HG03064 (cell line): ENCODE measurements around the gene MCC.

Experiments
- ATAC-seq: cut with Tn5 transposase; IDR thresholded peaks from one replicate; pipeline ENCODE4 v1.9.1; 2021; ENCODE audit warnings: low read depth; ENCODE audit not compliant: unreplicated experiment

The MCC gene

DNA sequence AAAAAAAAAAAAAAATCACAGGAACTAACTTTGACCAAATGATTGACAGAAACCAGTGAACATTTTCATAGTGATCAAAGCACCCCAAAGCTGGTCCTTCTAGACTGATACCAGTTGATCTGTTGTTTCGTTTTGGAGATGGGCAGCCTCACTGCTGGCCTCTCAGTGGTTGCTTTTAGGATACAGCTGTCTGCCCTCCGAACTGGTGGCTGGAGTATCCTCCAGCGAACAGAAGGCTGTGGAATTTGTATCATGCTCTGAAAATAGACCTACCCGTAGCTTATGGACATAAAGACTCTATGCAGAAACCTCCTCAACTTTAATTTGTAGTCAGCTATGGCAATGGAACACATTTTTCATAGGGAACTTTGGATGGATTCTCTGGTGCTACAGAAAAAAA, 462.7 kb downstream of the MCC start:
- no peak for ATAC-seq

DNA sequence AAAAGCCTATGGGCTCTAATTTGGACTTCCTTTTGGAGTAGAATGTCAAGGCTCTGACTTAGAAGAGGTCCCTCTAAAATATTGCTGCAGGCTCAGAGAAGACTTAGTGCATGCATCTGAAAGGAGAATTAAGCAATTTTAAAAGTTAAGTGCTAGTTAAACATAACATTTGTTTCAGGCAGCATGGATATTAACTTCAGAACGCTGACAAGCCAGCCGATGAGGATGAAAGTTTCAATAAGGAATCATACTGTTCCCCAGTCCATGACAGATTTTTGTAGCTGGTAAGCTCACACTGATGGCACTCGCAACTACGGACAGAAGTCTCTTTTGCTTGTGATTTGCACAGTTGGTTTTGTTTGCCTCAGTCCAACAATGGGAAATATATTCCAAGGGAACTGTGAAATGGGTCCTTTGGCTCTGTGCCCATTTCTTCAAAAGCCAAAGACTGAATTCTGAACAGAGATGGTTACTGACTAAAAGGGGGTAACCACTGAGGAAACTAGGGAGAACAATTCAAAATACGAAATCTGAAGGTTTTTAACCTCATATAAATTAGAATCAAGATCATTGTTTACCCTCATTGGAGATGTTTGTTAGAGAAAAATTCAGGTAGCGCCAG, 464.1 kb downstream of the MCC start:
- no peak for ATAC-seq

GRCh38 chr5:113022661-113023060, 465.6 kb downstream of the MCC start:
- peak; percentile 60 for ATAC-seq

GRCh38 chr5:113020461-113021273, 467.6 kb downstream of the MCC start:
- no peak for ATAC-seq

- ATAC-seq = no peak
Observed at GRCh38 chr5:113017881-113018635, 470.2 kb downstream of the MCC start.

DNA sequence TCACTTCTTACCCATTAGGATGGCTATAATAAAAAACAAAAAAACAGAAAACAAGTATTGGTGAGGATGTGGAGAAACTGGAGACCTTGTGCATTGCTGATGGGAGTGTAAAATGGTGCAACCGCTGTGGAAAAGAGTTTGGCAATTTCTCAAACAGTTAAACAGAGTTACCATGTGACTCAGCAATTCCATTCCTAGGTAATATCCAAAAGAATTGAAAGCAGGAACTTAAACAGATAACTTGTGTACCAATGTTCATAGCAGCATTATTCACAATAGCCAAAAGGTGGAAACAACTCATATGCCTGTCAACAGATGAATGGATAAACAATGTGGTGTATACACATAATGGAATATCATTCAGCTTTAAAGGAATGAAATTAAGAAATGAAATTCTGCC, 482.8 kb downstream of the MCC start:
- ATAC-seq = no peak

DNA sequence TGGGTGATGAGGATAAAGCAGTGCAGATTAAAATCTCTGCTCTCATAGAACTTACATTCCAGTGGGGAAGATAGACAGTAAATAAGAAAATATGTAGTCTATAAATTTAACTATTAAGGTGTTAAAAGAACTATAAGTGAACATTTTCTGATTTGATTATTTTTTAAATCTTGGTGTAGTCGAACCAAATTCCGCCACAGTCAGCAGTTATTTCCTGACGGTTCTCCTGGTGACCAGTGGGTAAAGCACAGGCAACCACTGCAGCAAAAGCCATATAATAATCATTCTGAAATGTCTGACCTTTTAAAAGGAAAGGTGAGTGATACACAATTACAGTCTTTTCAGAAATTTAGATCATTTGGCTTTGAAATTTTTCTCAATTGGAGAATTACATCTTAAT, 484.5 kb downstream of the MCC start:
- no peak for ATAC-seq

DNA sequence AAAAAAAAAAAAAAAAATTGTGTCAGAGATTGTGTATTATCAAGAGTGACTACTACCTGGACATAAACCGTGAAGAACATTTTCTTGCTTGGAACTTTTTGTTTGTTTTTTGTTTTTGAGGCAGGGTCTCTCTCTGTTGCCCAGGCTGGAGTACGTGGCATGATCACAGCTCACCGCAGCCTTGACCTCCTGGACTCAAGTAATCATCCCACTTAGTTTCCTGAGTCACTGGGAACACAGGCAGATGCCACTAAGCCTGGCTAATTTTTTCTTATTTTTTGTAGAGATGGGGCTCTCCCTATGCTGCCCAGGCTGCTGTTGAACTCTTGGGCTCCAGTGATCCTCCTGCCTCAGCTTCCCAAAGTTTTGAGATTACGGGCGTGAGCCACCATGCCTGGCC, 485.8 kb downstream of the MCC start:
- no peak for ATAC-seq

DNA sequence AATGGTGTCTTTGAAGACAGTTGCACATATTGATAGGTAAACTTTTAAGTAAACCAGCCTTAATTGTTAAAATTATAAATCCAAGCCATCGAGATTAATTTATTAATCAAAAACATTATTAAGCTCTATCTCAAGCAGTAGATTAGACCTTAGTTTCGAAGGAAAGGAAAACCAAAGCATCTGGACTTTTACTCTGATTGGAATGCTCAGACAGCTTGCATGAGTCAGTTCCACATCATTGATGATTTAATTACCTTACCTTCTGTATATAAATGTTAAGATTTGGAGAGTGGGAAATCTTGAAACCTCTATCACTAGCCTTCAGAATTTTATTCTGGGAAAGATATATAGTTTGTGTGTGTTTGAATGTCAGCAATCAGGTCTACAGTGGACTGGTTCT, 487.8 kb downstream of the MCC start:
- no peak for ATAC-seq

DNA sequence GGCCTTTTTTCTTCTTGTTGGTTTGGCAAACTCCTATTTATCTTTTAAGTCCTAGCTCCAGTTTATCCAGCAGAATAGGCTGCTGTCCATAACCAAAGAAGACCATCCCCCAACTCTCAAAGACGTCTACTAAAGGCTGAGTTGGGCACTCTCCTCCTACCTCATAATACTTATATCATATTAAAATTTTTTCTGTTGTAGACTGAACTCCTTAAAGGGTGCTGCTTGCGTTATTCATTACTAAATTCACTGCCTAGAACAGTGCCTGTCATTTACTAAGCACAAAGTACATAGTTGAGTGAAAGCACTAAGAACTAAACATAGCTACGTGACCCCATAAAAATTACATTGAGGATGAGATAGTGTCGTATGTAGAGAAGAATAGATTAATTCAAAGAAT, 490.0 kb downstream of the MCC start:
- no peak for ATAC-seq

DNA sequence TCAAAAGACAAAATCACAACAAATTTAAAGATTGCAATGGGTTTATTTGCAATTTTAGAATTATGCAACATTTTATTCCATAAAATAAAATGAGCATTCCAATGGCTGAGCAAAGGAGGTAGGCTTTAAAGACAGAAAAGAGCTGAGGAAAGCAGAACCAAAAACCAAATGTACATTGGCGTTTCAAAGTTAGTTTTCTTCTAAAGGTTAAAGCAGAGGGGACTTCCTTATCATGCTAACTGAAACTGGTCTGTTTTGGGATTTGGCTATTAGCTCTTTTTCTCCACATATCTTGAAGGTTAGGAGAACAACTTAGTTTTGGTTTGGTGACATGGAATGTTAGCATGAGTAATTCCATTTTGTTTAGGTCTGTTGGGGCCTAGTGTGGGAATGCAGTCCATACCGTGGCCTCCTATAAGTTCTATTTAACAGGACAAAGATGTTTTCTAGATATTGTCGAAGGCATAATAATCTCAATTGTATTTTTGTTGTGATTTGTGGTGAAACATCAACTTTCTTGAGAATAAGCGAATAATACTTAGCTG, 491.4 kb downstream of the MCC start:
- no peak for ATAC-seq

GRCh38 chr5:112995764-112996618, 492.3 kb downstream of the MCC start:
- peak; percentile 81 for ATAC-seq

GRCh38 chr5:112986224-112986623, 502.0 kb downstream of the MCC start:
- ATAC-seq = no peak

DNA sequence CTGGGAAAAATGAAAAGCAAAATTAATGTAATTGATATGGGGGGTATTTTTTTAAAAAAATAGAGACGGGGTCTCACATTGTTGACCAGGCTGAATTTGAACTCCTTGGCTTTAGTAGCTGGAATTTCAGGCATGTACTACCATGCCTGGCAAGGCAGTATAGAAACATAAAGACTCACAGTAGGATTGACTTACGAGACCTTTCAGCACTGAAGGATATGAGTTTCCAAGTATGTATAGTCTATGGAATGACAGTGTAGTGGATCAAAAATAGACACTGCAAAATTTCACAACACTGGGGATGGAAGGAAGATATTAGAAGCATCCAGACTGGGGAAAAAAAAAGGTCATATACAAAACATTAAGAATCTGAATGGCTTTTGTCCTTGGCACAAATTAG, 504.9 kb downstream of the MCC start:
- ATAC-seq = no peak

GRCh38 chr5:112979723-112980122, 508.5 kb downstream of the MCC start:
- no peak for ATAC-seq

DNA sequence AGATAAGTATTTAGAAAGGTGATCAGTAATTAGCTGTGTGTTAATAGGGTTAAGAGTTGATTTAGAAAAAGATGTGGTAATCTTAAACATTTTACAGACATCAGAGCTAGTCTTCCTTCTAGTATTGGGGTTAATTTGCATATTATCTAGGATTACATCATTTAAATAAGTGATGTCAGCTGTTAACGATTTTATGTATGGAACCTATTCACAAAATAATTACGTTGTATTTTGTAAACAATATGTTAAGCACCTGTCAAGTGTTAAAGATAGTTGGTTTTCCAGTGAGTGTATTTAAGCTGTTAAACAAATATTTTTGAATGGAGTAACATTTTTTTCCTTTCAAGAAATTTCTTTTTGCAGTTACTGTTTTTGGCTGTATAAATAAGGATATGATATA, 509.4 kb downstream of the MCC start:
- no peak for ATAC-seq

GRCh38 chr5:112977440-112977861, 510.8 kb downstream of the MCC start:
- no peak for ATAC-seq

- ATAC-seq = peak; percentile 97
Observed at GRCh38 chr5:112976432-112977309, 511.6 kb downstream of the MCC start, which contains the start of gene DCP2. DCP2 (plus strand) TSS chr5:112976798; CDS start chr5:112976934, 136 bp downstream.

DNA sequence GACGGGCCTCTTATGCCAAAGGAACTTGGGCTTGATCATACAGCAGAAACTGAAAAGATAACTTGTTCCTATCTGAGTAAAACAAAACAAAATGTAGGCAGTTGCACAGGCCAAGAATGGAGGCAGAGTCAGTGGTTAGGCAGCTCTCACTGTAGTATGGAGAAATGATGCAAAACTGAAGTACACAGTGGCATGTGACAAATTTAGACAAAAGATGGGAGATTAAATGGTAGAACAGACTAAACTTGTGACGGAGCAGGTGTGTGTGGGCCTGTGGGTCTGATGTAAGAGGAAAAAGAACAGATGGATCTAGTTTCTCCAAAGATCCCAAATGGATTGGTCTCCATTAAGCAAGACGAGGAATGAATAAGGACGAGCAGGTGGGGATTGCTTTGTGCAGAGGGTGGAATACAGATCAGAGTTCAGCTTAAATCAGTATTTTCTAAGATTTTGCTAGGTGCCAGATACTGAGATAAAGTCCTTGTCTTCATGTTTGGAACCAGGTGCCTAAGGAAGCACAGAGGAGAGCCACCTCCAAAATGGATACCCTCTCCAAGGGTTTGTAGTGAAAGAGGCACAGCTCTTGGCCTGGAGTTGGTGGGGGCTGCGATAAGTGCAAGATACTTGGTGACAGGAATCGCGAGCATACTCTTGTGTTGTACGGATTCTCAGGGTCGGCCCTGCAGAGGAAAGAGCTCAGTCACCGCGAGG, 512.4 kb downstream of the MCC start:
- peak; percentile 17 for ATAC-seq
